Measurements from ENCODE around the gene BST1.

GRCh38 chr4:15682242-15683142, 20.4 kb upstream of the BST1 start:
- TF ChIP-seq RFX5 (IDR thresholded peaks at IDR 0.05; ENCODE audit: low read length) (no peak), GABPA (IDR thresholded peaks at IDR 0.05; ENCODE audit: low read depth) (no peak), CTCF (IDR thresholded peaks at IDR 0.05) (no peak), EP300 (IDR thresholded peaks at IDR 0.05; ENCODE audit: borderline replicate concordance in 1 of 2, low read depth in 1 of 2, low read length in 1 of 2) (no peak), ELF1 (IDR thresholded peaks at IDR 0.05) (no peak), NFIC (IDR thresholded peaks at IDR 0.05; ENCODE audit: borderline replicate concordance) (no peak), SMC3 (IDR thresholded peaks at IDR 0.05; ENCODE audit: low read depth, low read length) (no peak), MAX (IDR thresholded peaks at IDR 0.05; ENCODE audit: low read depth) (no peak), EZH2phosphoT487 (IDR thresholded peaks at IDR 0.05; ENCODE audit: borderline replicate concordance, low read depth) (no peak), REST (IDR thresholded peaks at IDR 0.05; ENCODE audit: low read depth, low read length) (no peak), CHD2 (IDR thresholded peaks at IDR 0.05; ENCODE audit: low read length, partially characterized antibody) (no peak)

Measured in SK-N-SH (cell line).